ENCODE data around the gene RPS29.

RPS29 gene

DNA sequence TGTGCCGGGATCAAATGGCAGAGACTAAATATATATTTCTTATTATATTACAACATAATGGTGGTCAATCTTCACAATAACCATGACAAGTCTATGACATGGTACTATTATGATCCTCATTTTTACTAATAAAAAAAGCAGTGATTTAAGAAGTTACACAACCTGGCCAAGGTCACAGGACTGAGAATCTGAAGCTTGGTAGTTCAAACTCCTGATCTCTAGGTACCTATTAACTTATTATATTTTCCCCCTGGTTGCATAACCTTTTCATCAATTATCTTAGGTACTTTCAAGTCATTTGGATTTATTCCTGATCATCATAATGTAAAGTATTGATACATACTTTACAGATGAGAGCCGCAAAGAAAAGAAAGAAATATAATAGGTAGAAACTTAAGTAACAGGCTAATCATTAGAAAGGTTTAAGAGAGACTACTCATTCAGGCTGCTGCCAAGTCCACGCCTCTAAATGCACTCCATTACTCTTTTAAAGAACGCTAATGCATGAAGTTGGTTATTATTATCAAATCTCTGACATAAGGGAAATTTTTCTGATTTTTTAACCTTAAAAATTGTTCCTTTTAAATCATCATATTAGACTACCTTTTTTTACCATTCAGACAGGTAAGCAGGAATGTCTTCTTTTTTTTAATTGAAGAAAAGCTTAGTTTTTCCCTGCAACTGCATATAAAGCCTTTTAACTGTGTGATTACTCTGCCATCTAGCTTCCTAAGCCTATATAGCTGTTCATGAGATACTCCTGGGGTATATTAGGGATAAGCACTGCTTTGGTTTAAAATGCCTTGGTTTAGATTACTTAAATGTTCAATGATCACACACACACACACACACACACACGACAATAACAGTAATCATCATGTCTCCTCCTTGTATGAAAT lies 35.6 kb downstream of the RPS29 start:
- no peak for DNase-seq (ENCODE audit: low read depth in 2 of 2)

- no peak for DNase-seq (ENCODE audit: low read depth in 2 of 2)
Measured at GRCh38 chr14:49549881-49550280, 36.3 kb downstream of the RPS29 start.

DNA sequence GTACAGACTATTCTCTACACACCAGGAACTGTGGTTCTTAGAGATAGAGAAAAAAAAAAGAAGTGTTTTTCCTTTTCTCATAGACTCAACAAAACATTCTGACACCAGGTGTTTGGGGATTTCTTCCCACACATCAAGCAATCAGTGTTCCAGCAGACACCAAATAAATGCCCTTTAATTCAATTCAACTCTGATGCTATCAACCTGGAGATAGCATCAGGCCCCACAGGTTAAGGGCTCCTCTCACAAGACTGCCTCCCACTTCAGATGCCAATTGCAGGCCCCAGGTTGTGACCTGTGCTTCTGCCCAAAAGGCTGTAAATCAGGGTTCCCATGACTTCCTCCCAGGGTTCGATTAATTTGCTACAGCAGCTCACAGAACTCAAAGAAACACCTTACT lies 36.7 kb downstream of the RPS29 start:
- no peak for DNase-seq (ENCODE audit: low read depth in 2 of 2)

DNA sequence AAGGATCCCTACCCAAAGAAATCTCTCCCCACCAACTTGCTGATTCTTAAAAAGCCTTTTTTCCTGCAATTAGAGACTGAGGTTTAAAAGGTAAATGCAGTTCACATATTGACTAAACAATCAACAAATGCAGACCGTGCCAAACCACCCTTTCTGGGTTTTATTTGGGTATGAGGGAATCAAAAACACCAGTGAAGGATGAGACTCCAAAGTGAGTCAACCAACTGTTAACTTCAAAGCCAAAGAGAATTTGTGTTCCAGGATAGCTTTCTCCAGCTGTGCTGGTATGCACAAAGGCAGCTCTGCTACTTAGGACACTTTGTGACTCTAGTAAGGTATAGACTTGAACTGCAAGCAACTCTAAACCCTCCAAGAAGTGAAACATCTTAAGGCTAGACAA lies 39.4 kb downstream of the RPS29 start:
- no peak for DNase-seq (ENCODE audit: low read depth in 2 of 2)

- DNase-seq (ENCODE audit: low read depth in 2 of 2): no peak
Measured at GRCh38 chr14:49545716-49546115, 40.5 kb downstream of the RPS29 start.

DNA sequence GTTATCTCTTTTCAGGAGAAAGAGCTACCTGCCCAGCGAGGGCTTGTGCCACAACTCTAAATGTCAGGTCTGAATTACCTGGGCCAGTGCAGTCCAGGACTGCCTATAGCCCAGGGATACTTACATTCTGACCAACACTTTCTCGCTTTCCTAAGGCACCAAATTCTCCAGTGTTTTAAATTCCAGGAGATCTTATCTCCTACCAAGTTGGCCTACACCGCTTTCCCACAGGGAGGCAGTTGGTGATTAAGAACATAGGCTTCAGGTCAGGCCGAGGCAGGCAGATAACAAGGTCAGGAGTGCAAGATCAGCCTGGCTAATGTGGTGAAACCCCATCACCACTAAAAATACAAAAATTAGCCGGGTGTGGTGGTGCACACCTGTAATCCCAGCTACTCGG lies 41.1 kb downstream of the RPS29 start:
- no peak for DNase-seq (ENCODE audit: low read depth in 2 of 2)

DNA sequence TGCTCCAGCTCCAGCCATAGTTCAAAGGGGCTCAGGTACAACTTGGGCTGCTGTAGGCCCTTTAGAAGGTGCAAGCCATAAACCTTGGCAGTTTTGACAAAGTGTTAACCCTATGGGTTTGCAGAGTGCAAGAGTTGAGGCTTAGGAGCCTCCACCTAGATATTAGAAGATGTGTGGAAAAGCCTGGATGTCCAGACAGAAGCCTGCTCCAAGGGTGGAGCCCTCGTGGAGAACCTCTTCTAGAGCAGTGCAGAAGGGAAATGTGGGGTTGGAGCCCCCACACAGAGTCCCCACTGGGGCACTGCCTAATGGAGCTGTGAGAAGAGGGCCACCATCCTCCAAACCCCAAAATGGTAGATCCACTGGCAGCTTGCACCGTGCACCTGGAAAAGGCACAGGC lies 45.1 kb downstream of the RPS29 start:
- DNase-seq (ENCODE audit: low read depth in 2 of 2): no peak

DNA sequence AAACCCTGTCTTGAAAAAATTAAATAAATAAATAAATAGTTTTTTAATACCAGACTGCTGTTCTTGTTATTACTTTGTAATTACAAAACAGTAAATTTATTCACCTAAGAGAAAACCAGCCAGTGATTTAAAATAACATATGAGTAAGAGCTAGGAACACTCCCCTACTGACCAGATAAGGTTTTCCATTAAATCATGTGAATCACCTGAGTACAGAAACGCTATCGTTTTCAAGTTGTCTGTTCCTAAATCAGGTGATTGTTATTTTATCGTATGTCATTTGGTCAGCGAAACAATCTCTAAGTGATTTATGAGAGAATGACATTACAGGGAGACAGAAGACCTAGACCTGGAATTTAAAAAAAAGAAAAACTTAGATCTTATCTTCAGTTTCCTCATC lies 47.3 kb downstream of the RPS29 start:
- no peak for DNase-seq (ENCODE audit: low read depth in 2 of 2)
